Testis (tissue), 3 donors: Measurements from ENCODE around the gene VWF. TPM values are rescaled to one million over a fixed set of nuclear protein-coding genes. Genes with fewer than 3 reads are reported as not detected.

Experiments used
- DNase-seq: peaks from one replicate; pipeline ENCODE4 v3.0.0-alpha.2; 2019
- H3K27ac ChIP-seq, 2 donors: fragments of 200-600 bp; sonication (generic); one replicate each; pipeline ENCODE4 v1.5.1; 2019
- H3K27me3 ChIP-seq: fragments of 200-600 bp; sonication (generic); one replicate; pipeline ENCODE4 v1.5.1; 2019
- H3K36me3 ChIP-seq: fragments of 200-600 bp; sonication (generic); one replicate; pipeline ENCODE4 v1.5.1; 2017; ENCODE audit warnings: low read depth; ENCODE audit errors: missing control alignments
- H3K4me1 ChIP-seq: fragments of 200-600 bp; sonication (generic); one replicate; pipeline ENCODE4 v1.5.1; 2019
- H3K4me3 ChIP-seq, 2 donors: fragments of 200-600 bp; sonication (generic); one replicate each; pipeline ENCODE4 v1.5.1; 2017 to 2019
- H3K9me3 ChIP-seq: fragments of 200-600 bp; sonication (generic); one replicate; pipeline ENCODE4 v1.5.1; 2017
- CTCF ChIP-seq, 3 experiments: fragments of 450-650 bp in 2 of 3; fragments of 200-600 bp in 1 of 3; sonication (generic) in 1 of 3; IDR thresholded peaks; one replicate each; pipeline ENCODE4 v1.5.1; 2016 to 2019; ENCODE audit warnings: antibody characterized with exemption in 3 of 3, mild to moderate bottlenecking in 2 of 3, moderate library complexity in 1 of 3
- POLR2A ChIP-seq: fragments of 450-650 bp; IDR thresholded peaks from one replicate; pipeline ENCODE4 v1.6.1; 2017; ENCODE audit warnings: antibody characterized with exemption, mild to moderate bottlenecking, moderate library complexity
- WGBS, 2 donors: methylation state at CpG; one replicate each; pipeline ENCODE4 v1.1.5; 2018; 5-methylcytosine and 5-hydroxymethylcytosine counted together
- intact Hi-C: fragments of 100-400 bp; cut with DNase I; formaldehyde crosslinking; loops from one replicate; pipeline ENCODE4 v1.15.1; 2023; ENCODE audit warnings: low total_unique reads
- polyA plus RNA-seq: library from polyadenylated mRNA; stranded (reverse); fragments of 350-450 nt; fragmentation: Illumina TruSeq; extraction: RNeasy Lipid Tissue Mini Kit (QIAGEN cat#74804); gene quantifications from one replicate; pipeline ENCODE4 v1.2.3, GENCODE V29; 2014; ENCODE audit warnings: low read depth, low replicate concordance; ENCODE audit not compliant: insufficient read depth
- total RNA-seq, 2 donors: library from RNA; depleted of rRNA; stranded (reverse); fragments of >200 nt; gene quantifications; one replicate each; pipeline ENCODE4 v1.2.3, GENCODE V29; 2016

The VWF gene
- total and polyA plus RNA-seq, 3 donors from 2014 or later = 68.3 to 86.2 (median 83.7) TPM

DNA sequence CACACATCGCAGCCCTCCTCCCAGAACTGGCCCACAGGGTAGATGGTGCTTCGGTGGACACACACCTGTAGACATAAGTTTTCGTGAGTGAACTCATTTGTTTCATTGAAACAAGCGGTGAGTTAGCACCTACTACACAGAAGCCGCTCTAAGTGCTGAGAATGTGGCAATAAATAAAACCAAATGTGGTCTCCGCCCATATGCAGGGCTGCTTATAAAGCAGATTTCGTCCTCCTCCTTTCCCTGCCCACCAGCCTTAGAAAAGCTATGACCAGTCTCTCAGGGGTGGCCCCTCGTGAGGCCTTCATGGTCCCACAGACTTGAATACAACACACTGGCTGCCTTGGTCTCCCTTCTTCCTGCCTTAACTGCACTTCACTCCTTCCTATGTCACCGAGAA is 148.3 kb downstream of the VWF start:
- WGBS, 2 donors = 91 to 96% methylated on average over 8 to 9 of the region's 9 CpGs

GRCh38 chr12:5973461-5974115 is 150.9 kb downstream of the VWF start:
- Histone ChIP-seq H3K4me3 (no peak overlapping the region), H3K27me3 (no peaks in the 10 kb centered on the region), H3K27ac (no peak overlapping the region), H3K36me3 (no peaks in the 10 kb centered on the region), H3K4me1 (no peaks in the 10 kb centered on the region), H3K9me3 (no peaks in the 10 kb centered on the region)
- TF ChIP-seq POLR2A (no peak), CTCF (IDR thresholded peaks at IDR 0.05) (no peak)
- 82 to 83% methylated on average over 8 of the region's 8 CpGs for WGBS, 2 donors
- intact Hi-C loops = no loop called here
- no peak for DNase-seq

More for the DNA sequence above, 148.3 kb downstream of the VWF start:
- H3K36me3 ChIP-seq = no peaks in the 10 kb centered on the region
- TF ChIP-seq CTCF (IDR thresholded peaks at IDR 0.05) (no peak), POLR2A (no peak)
- intact Hi-C loops = no loop called here
- no peak overlapping the region for H3K27ac ChIP-seq
- no peak overlapping the region for H3K4me3 ChIP-seq
- no peaks in the 10 kb centered on the region for H3K27me3 ChIP-seq
- no peaks in the 10 kb centered on the region for H3K4me1 ChIP-seq
- no peaks in the 10 kb centered on the region for H3K9me3 ChIP-seq
- DNase-seq = no peak

- DNase-seq = no peak
- intact Hi-C loops = no loop called here
- WGBS, 2 donors = 66 to 76% methylated on average over 8 of the region's 8 CpGs
- Histone ChIP-seq H3K27me3 (no peaks in the 10 kb centered on the region), H3K4me1 (no peaks in the 10 kb centered on the region), H3K36me3 (no peaks in the 10 kb centered on the region), H3K9me3 (no peaks in the 10 kb centered on the region), H3K4me3 (no peak overlapping the region), H3K27ac (no peak overlapping the region)
- no peak for TF ChIP-seq POLR2A
- TF ChIP-seq CTCF (IDR thresholded peaks at IDR 0.05) = no peak
These were observed 152.1 kb downstream of the VWF start for GRCh38 chr12:5972387-5972786.

GRCh38 chr12:5971194-5971850 is 153.1 kb downstream of the VWF start:
- H3K9me3 ChIP-seq = no peaks in the 10 kb centered on the region
- intact Hi-C loops = no loop called here
- H3K27me3 ChIP-seq = no peaks in the 10 kb centered on the region
- H3K36me3 ChIP-seq = no peaks in the 10 kb centered on the region
- TF ChIP-seq CTCF (IDR thresholded peaks at IDR 0.05) (no peak), POLR2A (no peak)
- no peak for DNase-seq
- H3K4me1 ChIP-seq = no peaks in the 10 kb centered on the region
- H3K4me3 ChIP-seq = no peak overlapping the region
- WGBS, 2 donors = 89 to 90% methylated on average over 10 of the region's 10 CpGs
- H3K27ac ChIP-seq = no peak overlapping the region
